GM21786 (cell line): ENCODE results near the gene DUOX1.

ENCODE experiments used
- ATAC-seq: cut with Tn5 transposase; IDR thresholded peaks from one replicate; pipeline ENCODE4 v1.9.1; 2021; ENCODE audit not compliant: unreplicated experiment

DUOX1 gene

GRCh38 chr15:45105586-45105985, 24.2 kb upstream of the DUOX1 start:
- ATAC-seq, result no peak

- ATAC-seq, result no peak
Observed at GRCh38 chr15:45106002-45106790, 23.6 kb upstream of the DUOX1 start.

- ATAC-seq, result no peak
Observed at GRCh38 chr15:45107941-45108630, 21.7 kb upstream of the DUOX1 start.

- ATAC-seq, result no peak
Observed at GRCh38 chr15:45110256-45110820, 19.5 kb upstream of the DUOX1 start.

GRCh38 chr15:45111390-45112142, 18.2 kb upstream of the DUOX1 start:
- ATAC-seq, result no peak

- no peak for ATAC-seq
Observed at GRCh38 chr15:45112143-45112590, 17.6 kb upstream of the DUOX1 start.

GRCh38 chr15:45112591-45113379, 17.0 kb upstream of the DUOX1 start:
- no peak for ATAC-seq

- ATAC-seq, result no peak
Observed at GRCh38 chr15:45113380-45113990, 16.3 kb upstream of the DUOX1 start.

GRCh38 chr15:45114076-45114750, 15.6 kb upstream of the DUOX1 start, which contains the start of the genes DUOX2 and DUOXA2:
TSS of gene DUOX2 (minus strand) at chr15:45114172. CDS start at chr15:45113411, 761 bp downstream.
TSS of gene DUOXA2 (plus strand) at chr15:45114326. CDS start at chr15:45114606, 280 bp downstream.
- no peak for ATAC-seq

- no peak for ATAC-seq
Observed at GRCh38 chr15:45114751-45115085, 15.1 kb upstream of the DUOX1 start.

GRCh38 chr15:45115312-45115820, 14.4 kb upstream of the DUOX1 start:
- ATAC-seq, result no peak

GRCh38 chr15:45116006-45116481, 13.8 kb upstream of the DUOX1 start:
- ATAC-seq, result no peak

- ATAC-seq, result no peak
Observed at GRCh38 chr15:45116482-45117307, 13.1 kb upstream of the DUOX1 start.

- ATAC-seq, result no peak
Observed at GRCh38 chr15:45117308-45118130, 12.3 kb upstream of the DUOX1 start.

GRCh38 chr15:45118131-45118588, 11.6 kb upstream of the DUOX1 start:
- peak; percentile 95 for ATAC-seq

GRCh38 chr15:45118996-45119395, 10.8 kb upstream of the DUOX1 start:
- no peak for ATAC-seq
